Measurements from ENCODE around the gene FLT3.
"Not testable (repeated sequence)": the region's sequence is repeated elsewhere in the genome, so short reads cannot be mapped to it uniquely, and the experiment has no call there.

Gene FLT3

DNA sequence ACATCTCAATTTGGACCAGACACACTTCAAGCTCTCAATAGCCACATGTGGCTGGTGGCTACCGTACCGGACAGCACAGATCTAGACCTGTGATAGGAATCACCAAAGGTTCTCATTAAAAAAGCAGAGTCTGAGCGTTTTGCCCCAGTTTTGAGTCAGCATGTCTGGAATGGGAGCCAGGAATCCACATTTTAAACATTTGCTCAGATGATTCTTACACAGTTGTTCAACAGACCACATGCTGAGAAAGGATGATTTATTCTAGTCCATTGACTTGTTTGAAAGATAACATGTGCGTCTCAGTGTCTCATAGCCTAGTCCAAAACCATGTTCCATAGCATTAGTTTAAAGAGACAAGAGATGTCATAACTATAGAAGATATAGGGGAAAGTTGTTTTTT is 53.4 kb downstream of the FLT3 start:
- in situ Hi-C loops (cut with HindIII; ENCODE audit: low sequenced_read_pairs) = no loop called here

GRCh38 chr13:28045861-28046260 is 54.5 kb downstream of the FLT3 start:
- in situ Hi-C loops (cut with HindIII; ENCODE audit: low sequenced_read_pairs) = no loop called here

DNA sequence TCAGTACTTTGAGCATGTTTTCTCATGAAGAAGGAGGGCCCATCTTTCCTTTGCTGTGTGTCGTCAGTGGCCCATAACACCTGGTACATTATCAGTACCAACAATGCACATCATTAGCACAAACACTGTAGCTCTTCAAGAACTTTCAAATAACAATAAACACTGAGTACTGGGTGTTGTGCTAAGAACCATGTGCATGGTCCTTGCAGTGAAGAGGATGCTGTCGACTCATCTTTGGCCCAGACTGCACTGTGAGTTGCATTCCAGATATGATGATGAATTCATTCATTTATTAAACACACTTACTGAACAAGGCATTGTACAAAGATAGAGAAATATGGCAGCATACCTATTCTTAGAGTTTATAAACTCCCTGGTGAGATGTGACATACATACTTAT is 55.8 kb downstream of the FLT3 start:
- in situ Hi-C loops (cut with HindIII; ENCODE audit: low sequenced_read_pairs) = no loop called here

GRCh38 chr13:28043224-28043623 is 57.2 kb downstream of the FLT3 start:
- in situ Hi-C loops (cut with HindIII; ENCODE audit: low sequenced_read_pairs) = no loop called here

DNA sequence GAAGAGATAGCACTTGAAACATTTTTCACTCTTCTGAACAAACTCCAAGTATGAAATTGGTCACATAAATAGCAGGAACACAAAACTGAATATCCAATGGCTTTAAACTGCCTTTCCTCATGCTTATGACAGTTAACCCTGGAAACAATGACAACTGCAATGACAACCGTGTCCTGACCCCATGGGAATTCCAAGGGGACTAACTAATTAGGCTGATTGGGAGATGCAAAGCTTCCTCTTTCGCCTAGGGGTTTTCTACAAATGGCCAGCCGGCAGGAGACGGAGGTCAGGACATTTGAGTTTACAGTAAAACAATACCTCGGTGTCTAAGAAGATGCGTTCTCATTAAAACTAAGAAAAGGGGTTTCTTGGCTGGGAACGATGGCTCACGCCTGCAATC is 58.9 kb downstream of the FLT3 start:
- in situ Hi-C loops (cut with HindIII; ENCODE audit: low sequenced_read_pairs) = no loop called here

DNA sequence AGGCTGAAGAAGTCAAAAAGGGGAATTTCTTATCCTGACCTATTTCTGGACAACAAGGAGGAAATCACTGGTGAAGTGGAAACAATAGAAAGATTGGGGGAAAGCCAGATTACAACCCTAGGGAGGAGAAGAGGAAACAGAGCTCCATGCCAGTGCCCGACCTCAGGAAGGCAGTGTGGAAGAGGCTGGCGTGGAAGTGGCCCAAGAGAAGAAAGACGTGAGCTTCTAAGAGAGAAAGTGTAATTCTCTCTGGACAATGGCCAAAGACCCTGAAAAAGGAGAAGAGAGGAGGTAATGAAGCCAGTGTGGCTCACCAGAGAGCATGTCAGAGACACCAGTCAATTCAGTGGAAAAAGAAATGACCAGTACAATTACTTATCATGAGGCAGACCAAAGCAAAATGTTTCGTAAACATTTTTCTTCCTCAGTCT is 59.3 kb downstream of the FLT3 start:
- in situ Hi-C loops (cut with HindIII; ENCODE audit: low sequenced_read_pairs) = no loop called here

GRCh38 chr13:28037399-28037798 is 63.0 kb downstream of the FLT3 start:
- in situ Hi-C loops (cut with HindIII; ENCODE audit: low sequenced_read_pairs) = no loop called here

DNA sequence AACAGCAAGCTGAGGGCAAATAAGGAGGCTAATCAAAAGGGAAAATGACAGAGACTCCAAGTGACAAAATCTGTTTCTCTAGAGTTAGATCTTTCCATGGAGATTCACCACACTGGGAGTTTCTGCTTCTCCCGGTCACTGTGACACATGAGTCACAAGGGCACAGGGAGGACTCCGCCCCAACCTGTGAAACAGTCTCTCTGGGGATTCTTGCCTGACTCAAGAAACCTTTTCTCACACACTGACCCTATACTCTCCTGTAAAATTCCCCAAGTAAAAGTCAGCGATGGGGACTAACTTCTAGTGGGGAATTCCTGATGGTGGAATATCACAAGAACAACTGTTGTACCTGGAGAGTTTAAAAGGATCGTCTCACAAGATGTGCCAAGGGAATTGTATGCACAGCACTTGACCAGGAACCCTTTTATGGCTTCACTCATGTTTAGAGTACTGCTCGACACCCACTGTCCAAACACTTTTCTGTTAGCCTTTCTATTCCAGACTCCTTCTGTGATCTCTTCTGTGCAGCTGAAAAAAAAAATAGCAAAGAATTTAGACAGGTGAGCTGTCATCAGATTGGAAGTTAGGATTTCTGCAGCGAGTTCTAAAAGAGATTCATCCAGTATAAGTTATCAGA is 65.1 kb downstream of the FLT3 start:
- in situ Hi-C loops (cut with HindIII; ENCODE audit: low sequenced_read_pairs) = no loop called here

- in situ Hi-C loops (cut with HindIII; ENCODE audit: low sequenced_read_pairs) = no loop called here
These were observed 66.3 kb downstream of the FLT3 start for GRCh38 chr13:28033894-28034655.

- in situ Hi-C loops (cut with HindIII; ENCODE audit: low sequenced_read_pairs) = not testable (repeated sequence)
These were observed 67.9 kb downstream of the FLT3 start for GRCh38 chr13:28032438-28032837.

DNA sequence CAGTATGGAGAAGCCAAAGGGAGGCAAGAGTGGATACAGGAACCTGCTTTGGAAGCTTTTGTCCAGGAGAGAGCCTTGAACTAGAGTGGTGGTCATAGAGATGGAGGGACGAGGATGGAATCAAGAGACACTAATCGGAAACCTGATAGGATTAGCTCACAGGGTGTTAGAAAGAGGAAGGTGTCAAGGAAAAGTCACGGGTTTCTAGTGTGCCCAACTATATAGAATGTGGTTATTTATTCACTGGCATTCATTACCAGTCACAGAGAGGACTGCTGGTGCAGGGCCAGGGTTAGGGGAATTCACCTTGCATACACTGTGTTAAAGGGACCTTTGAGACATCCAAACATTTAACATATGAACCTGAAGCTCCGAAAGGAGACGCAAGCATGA is 68.5 kb downstream of the FLT3 start:
- in situ Hi-C loops (cut with HindIII; ENCODE audit: low sequenced_read_pairs) = no loop called here

- in situ Hi-C loops (cut with HindIII; ENCODE audit: low sequenced_read_pairs) = no loop called here
These were observed 69.0 kb downstream of the FLT3 start for GRCh38 chr13:28031220-28031895.

DNA sequence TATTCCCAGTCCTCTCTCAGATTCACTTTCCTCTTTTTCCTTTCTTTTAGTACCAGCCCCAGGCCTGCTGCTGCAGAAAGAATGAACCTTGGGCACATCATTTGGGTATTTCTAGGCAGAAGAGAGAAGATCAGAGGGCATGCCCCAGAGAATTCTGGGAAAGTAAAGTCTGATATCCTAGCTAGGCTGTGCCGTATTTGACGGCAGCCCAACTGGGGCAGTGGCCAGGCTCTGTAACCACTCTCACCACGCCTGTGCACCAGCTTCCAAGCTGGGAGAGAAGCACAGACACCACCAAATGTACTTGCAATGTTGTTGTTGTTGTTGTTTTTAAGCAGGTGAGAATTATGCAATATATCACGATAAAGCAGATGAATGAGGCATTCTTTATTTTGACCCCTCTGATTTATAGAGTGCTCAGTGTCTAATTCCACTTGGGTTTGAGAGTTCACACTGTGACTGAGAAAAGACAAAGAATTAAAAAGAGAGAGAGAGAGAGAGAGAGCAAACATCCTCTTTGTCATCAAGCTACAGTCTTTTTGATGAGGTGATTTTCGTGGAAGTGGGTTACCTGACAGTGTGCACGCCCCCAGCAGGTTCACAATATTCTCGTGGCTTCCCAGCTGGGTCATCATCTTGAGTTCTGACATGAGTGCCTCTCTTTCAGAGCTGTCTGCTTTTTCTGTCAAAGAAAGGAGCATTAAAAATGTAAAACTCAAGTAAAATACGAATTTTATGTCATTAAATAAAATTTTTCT is 72.6 kb downstream of the FLT3 start:
- in situ Hi-C loops (cut with HindIII; ENCODE audit: low sequenced_read_pairs) = no loop called here

GRCh38 chr13:28027071-28027470 is 73.3 kb downstream of the FLT3 start:
- in situ Hi-C loops (cut with HindIII; ENCODE audit: low sequenced_read_pairs) = no loop called here

DNA sequence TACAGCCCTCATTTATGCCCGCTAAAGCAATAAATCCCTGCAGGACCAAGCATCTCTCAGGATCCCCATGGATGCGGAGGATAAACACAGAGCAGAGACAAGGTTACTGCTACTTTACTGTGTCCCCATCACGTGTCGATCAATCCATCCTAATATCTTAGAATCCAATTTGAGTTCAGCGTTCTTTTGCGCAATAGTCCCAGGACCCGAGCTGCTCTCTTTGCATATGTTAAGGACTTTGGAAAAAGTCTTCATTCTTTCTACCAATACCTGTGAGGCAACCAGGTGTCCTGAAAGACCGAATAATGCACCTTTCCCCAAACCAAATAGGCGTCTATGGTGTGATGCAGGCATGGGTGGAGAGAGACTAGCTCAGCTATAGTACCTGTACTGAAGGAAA is 73.9 kb downstream of the FLT3 start:
- in situ Hi-C loops (cut with HindIII; ENCODE audit: low sequenced_read_pairs) = no loop called here

DNA sequence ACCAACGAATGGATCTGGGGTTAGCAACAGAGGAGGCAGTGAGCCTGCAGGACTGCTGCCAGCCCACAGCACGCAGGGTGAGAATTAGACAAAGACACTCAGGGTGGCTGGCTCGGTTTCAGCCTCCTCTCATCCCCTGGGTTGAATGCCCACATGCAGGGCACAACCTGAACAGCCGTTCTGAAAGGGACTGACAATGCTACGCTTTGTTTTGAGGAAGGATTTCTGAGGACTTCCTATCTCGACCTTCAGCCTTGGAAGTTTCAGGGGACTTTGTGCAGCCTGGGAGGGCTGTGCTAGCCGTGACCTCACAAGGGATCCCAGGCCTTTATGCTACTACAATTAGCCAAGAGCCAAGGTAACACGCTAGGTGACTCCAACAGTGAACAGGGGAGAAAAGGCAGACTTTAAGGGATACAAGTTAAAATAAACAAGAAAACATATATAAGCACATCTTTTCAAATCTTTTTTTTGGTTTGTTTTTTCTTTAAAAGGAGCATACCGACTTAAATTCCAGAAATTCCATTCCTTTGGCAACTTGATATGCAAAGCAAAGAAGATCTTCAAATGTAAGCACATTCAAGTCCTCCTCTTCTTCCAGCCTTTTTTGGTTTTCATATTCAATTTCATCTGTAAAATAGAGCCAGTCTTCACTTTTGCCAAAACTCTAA is 77.4 kb downstream of the FLT3 start:
- in situ Hi-C loops (cut with HindIII; ENCODE audit: low sequenced_read_pairs) = no loop called here

GRCh38 chr13:28014301-28014700 is 86.1 kb downstream of the FLT3 start:
- in situ Hi-C loops (cut with HindIII; ENCODE audit: low sequenced_read_pairs) = no loop called here

- in situ Hi-C loops (cut with HindIII; ENCODE audit: low sequenced_read_pairs) = no loop called here
These were observed 86.9 kb downstream of the FLT3 start for GRCh38 chr13:28013482-28013881.

DNA sequence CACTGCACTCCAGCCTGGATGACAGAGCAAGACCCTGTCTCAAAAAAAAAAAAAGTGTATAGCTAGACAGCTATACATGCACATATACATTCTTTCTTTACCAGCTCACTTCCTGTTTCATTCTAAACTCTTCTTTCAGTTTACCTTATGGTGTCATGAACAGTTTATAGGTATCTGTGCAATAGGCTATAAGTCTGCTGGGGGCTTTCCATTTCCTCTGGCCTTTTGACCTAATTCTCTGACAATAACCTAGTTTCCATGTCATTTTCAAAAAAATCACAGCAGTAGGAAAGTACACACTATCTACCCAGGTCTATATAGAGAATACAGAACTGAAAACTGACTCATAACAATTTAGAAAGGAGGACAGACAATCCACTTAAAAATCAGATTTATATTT is 87.5 kb downstream of the FLT3 start:
- in situ Hi-C loops (cut with HindIII; ENCODE audit: low sequenced_read_pairs) = no loop called here

GRCh38 chr13:28012383-28012782 is 88.0 kb downstream of the FLT3 start:
- in situ Hi-C loops (cut with HindIII; ENCODE audit: low sequenced_read_pairs) = no loop called here

- in situ Hi-C loops (cut with HindIII; ENCODE audit: low sequenced_read_pairs) = no loop called here
These were observed 90.3 kb downstream of the FLT3 start for GRCh38 chr13:28010046-28010445.
